ENCODE results near the gene HS6ST3.

DNA sequence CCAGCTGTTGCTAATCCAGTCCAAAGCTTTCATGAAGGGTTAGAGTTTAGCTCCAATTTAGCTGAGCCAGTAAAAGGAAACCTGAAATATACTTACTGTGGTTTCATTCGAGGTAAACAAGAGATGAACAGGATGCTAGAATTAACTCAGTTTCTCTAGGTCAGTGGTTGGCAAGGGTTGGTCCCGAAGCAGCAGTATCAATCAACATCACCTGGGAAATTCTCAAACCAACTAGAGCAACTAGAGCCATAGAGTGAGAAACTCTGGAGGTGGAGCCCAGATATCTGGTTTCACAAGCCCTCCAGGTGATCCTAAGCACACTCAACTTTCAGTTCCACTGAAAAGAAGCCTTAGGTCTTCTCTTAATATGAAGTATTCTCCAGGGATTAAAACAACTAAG is 527.6 kb downstream of the HS6ST3 start:
- TF ChIP-seq, protein P1, sequence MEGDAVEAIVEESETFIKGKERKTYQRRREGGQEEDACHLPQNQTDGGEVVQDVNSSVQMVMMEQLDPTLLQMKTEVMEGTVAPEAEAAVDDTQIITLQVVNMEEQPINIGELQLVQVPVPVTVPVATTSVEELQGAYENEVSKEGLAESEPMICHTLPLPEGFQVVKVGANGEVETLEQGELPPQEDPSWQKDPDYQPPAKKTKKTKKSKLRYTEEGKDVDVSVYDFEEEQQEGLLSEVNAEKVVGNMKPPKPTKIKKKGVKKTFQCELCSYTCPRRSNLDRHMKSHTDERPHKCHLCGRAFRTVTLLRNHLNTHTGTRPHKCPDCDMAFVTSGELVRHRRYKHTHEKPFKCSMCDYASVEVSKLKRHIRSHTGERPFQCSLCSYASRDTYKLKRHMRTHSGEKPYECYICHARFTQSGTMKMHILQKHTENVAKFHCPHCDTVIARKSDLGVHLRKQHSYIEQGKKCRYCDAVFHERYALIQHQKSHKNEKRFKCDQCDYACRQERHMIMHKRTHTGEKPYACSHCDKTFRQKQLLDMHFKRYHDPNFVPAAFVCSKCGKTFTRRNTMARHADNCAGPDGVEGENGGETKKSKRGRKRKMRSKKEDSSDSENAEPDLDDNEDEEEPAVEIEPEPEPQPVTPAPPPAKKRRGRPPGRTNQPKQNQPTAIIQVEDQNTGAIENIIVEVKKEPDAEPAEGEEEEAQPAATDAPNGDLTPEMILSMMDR (IDR thresholded peaks at IDR 0.05), result no peak
- TF ChIP-seq EP300 (IDR thresholded peaks at IDR 0.05) (no peak), POLR2A (IDR thresholded peaks at IDR 0.05) (no peak)

Data from sigmoid colon (tissue), 4 donors.